WTC11 (cell line): ENCODE results near the gene SCUBE3. TPM values are rescaled to one million over a fixed set of nuclear protein-coding genes. Genes with fewer than 3 reads are reported as not detected.

ENCODE experiments used
- ATAC-seq: fragments of 200-7000 bp; cut with Tn5 transposase; 2 replicates; pipeline ENCODE4 v1.10.0; 2021; ENCODE audit warnings: mild to moderate bottlenecking, moderate library complexity
- CTCF ChIA-PET: fragments of 300-600 bp; sonication (Branson Sonifier 250); formaldehyde crosslinking; loops from one replicate; lab custom pipeline; 2021; ENCODE audit warnings: antibody characterized with exemption; lab: Charles Lee
- POLR2A ChIA-PET: fragments of 350-600 bp; sonication (Branson Sonifier 250); formaldehyde crosslinking; loops from one replicate; lab custom pipeline; 2021; ENCODE audit warnings: antibody characterized with exemption; lab: Charles Lee
- DNase-seq: peaks from one replicate; pipeline ENCODE4 v3.0.0; 2021; ENCODE audit warnings: low spot score
- H3K27ac Mint-ChIP-seq: 2 replicates; pipeline ENCODE4 v1.8.0; 2021; ENCODE audit warnings: mixed read lengths
- H3K27me3 Mint-ChIP-seq: 2 replicates; pipeline ENCODE4 v1.8.0; 2021; ENCODE audit warnings: low read depth, mild to moderate bottlenecking, moderate library complexity, mixed read lengths
- H3K36me3 Mint-ChIP-seq: 2 replicates; pipeline ENCODE4 v1.8.0; 2021; ENCODE audit warnings: mixed read lengths
- H3K4me1 Mint-ChIP-seq: 2 replicates; pipeline ENCODE4 v1.8.0; 2022; ENCODE audit warnings: mixed read lengths
- H3K4me3 Mint-ChIP-seq: 2 replicates; pipeline ENCODE4 v1.8.0; 2021; ENCODE audit warnings: mild to moderate bottlenecking, moderate library complexity, mixed read lengths
- H3K9me3 Mint-ChIP-seq: 2 replicates; pipeline ENCODE4 v1.8.0; 2021; ENCODE audit warnings: mixed read lengths
- ATF1 ChIP-seq: sonication (generic); formaldehyde crosslinking; IDR thresholded peaks from 2 replicates; pipeline ENCODE4 v1.8.1; 2023; ENCODE audit warnings: mild to moderate bottlenecking, moderate library complexity, missing genetic modification reagents
- FOXJ3 ChIP-seq: sonication (generic); formaldehyde crosslinking; IDR thresholded peaks from 2 replicates; pipeline ENCODE4 v1.9.0; 2021; ENCODE audit warnings: missing genetic modification reagents, mild to moderate bottlenecking, borderline replicate concordance
- FOXK1 ChIP-seq: sonication (generic); formaldehyde crosslinking; IDR thresholded peaks from 2 replicates; pipeline ENCODE4 v1.8.0; 2022; ENCODE audit warnings: mild to moderate bottlenecking, moderate library complexity, missing genetic modification reagents
- JAZF1 ChIP-seq: fragments of 250-450 bp; sonication (Bioruptor Pico); IDR thresholded peaks from 2 replicates; pipeline ENCODE4 v1.9.0; 2021; ENCODE audit warnings: moderate library complexity, mild to moderate bottlenecking, inconsistent platforms
- MYBL2 ChIP-seq: sonication (generic); formaldehyde crosslinking; IDR thresholded peaks from 2 replicates; pipeline ENCODE4 v1.8.1; 2023; ENCODE audit warnings: mild to moderate bottlenecking, moderate library complexity, missing genetic modification reagents
- OVOL2 ChIP-seq: fragments of 250-450 bp; sonication (Bioruptor Pico); IDR thresholded peaks from 2 replicates; pipeline ENCODE4 v1.9.0; 2021; ENCODE audit warnings: mild to moderate bottlenecking, borderline replicate concordance
- SMAD3 ChIP-seq: sonication (generic); formaldehyde crosslinking; IDR thresholded peaks from 2 replicates; pipeline ENCODE4 v1.8.0; 2022; ENCODE audit warnings: missing genetic modification reagents, mild to moderate bottlenecking, borderline replicate concordance
- TEAD1 ChIP-seq: sonication (generic); formaldehyde crosslinking; IDR thresholded peaks from 2 replicates; pipeline ENCODE4 v1.8.0; 2022; ENCODE audit warnings: mild to moderate bottlenecking, missing genetic modification reagents
- TP53 ChIP-seq: sonication (generic); formaldehyde crosslinking; IDR thresholded peaks from 2 replicates; pipeline ENCODE4 v1.8.1; 2023; ENCODE audit warnings: mild to moderate bottlenecking, missing genetic modification reagents
- ZNF138 ChIP-seq: sonication (generic); formaldehyde crosslinking; conservative IDR thresholded peaks from 2 replicates; pipeline ENCODE4 v1.8.1; 2022; ENCODE audit warnings: mild to moderate bottlenecking, moderate library complexity, missing genetic modification reagents
- ZNF219 ChIP-seq: sonication (generic); formaldehyde crosslinking; IDR thresholded peaks from 2 replicates; pipeline ENCODE4 v1.8.0; 2023; ENCODE audit warnings: missing genetic modification reagents, mild to moderate bottlenecking, borderline replicate concordance
- ZNF416 ChIP-seq: fragments of 250-450 bp; sonication (Bioruptor Pico); IDR thresholded peaks from 2 replicates; pipeline ENCODE4 v1.9.0; 2021; ENCODE audit warnings: mild to moderate bottlenecking, inconsistent platforms
- total RNA-seq: library from RNA; stranded (reverse); gene quantifications from 3 replicates; pipeline ENCODE4 v1.2.3, GENCODE V29; 2021
- TF ChIP-seq, protein P1 (sequence below): sonication (generic); formaldehyde crosslinking; IDR thresholded peaks from 2 replicates; pipeline ENCODE4 v1.8.1; 2023; ENCODE audit warnings: mild to moderate bottlenecking, missing genetic modification reagents, moderate library complexity
- TF ChIP-seq, protein P2 (sequence below): fragments of 250-450 bp; sonication (Bioruptor Pico); IDR thresholded peaks from 2 replicates; pipeline ENCODE4 v1.9.0; 2021; ENCODE audit warnings: mild to moderate bottlenecking
- TF ChIP-seq, protein P3 (sequence below): fragments of 250-450 bp; sonication (Bioruptor Pico); IDR thresholded peaks from 2 replicates; pipeline ENCODE4 v2.1.2; 2022; ENCODE audit warnings: mild to moderate bottlenecking, moderate library complexity
- TF ChIP-seq, protein P4 (sequence below): fragments of 250-450 bp; sonication (Bioruptor Pico); IDR thresholded peaks from 2 replicates; pipeline ENCODE4 v1.9.0; 2021; ENCODE audit warnings: mild to moderate bottlenecking
- TF ChIP-seq, protein P5 (sequence below): sonication (generic); formaldehyde crosslinking; IDR thresholded peaks from 2 replicates; pipeline ENCODE4 v1.8.1; 2022; ENCODE audit warnings: low read depth, mild to moderate bottlenecking, moderate library complexity, missing genetic modification reagents, borderline replicate concordance
- TF ChIP-seq, protein P6 (sequence below): fragments of 200-600 bp; IDR thresholded peaks from 2 replicates; pipeline ENCODE4 v1.8.0; 2022; ENCODE audit warnings: antibody characterized with exemption
- TF ChIP-seq, protein P7 (sequence below): sonication (generic); formaldehyde crosslinking; IDR thresholded peaks from 2 replicates; pipeline ENCODE4 v1.8.1; 2023; ENCODE audit warnings: mild to moderate bottlenecking, missing genetic modification reagents
- TF ChIP-seq, protein P8 (sequence below): sonication (generic); formaldehyde crosslinking; IDR thresholded peaks from 2 replicates; pipeline ENCODE4 v1.8.1; 2023; ENCODE audit warnings: mild to moderate bottlenecking, missing genetic modification reagents, moderate library complexity

Gene SCUBE3
- total RNA-seq, 1 experiment from 2014 or later: 2.1 TPM

DNA sequence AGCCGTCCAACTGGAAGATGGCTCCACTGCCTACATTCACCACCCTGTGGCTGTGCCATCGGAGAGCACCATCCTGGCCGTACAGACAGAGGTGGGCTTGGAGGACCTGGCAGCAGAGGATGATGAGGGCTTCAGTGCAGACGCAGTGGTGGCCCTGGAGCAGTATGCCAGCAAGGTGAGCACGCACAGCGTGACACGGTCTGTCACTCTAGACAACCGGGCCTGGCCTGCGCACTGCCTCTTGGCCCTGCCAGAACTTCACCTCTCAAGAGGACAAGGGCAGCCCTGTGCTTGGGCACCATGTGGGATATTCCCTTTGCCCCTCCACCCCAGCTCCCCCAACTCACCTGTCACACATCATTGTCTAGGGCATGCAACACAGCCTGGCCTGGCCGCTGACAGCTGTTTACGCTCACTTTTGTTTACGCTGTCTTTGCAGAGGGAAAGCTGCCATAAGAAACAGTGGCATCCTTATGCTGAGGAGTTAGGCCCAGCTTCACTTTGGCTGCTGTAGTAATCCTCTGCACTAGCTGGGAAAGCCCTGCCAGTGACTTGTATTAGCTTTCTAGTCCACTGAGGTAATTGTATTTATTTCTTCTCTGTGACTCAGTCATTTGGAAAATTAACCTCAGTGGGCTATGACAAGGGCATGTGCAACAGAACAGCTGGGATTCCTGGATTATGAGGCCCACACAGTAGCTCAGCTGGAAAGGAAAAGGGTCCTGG is 74.1 kb downstream of the SCUBE3 start:
- ChIA-PET CTCF (interaction anchor here (0.5 to 1.2 kb wide), 2 partner anchors 162 to 235 kb away, joined by 3 to 5 read pairs; no protein-coding TSS in a partner anchor), POLR2A (no interaction called here)
- Mint-ChIP-seq H3K4me1 (no peaks in the 10 kb centered on the region), H3K27me3 (no peaks in the 10 kb centered on the region; the same call in 1 of the 2 replicates), H3K4me3 (no peak overlapping the region), H3K27ac (no peak overlapping the region), H3K36me3 (peaks cover 2% of the 10 kb centered on the region; the same call in 1 of the 2 replicates), H3K9me3 (no peaks in the 10 kb centered on the region)
- ATAC-seq: no peak
- TF ChIP-seq, protein P1, sequence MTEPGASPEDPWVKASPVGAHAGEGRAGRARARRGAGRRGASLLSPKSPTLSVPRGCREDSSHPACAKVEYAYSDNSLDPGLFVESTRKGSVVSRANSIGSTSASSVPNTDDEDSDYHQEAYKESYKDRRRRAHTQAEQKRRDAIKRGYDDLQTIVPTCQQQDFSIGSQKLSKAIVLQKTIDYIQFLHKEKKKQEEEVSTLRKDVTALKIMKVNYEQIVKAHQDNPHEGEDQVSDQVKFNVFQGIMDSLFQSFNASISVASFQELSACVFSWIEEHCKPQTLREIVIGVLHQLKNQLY (CRISPR knock-in tag): no peak
- no peak for TF ChIP-seq FOXJ3 (CRISPR knock-in tag)
- TF ChIP-seq, protein P2, sequence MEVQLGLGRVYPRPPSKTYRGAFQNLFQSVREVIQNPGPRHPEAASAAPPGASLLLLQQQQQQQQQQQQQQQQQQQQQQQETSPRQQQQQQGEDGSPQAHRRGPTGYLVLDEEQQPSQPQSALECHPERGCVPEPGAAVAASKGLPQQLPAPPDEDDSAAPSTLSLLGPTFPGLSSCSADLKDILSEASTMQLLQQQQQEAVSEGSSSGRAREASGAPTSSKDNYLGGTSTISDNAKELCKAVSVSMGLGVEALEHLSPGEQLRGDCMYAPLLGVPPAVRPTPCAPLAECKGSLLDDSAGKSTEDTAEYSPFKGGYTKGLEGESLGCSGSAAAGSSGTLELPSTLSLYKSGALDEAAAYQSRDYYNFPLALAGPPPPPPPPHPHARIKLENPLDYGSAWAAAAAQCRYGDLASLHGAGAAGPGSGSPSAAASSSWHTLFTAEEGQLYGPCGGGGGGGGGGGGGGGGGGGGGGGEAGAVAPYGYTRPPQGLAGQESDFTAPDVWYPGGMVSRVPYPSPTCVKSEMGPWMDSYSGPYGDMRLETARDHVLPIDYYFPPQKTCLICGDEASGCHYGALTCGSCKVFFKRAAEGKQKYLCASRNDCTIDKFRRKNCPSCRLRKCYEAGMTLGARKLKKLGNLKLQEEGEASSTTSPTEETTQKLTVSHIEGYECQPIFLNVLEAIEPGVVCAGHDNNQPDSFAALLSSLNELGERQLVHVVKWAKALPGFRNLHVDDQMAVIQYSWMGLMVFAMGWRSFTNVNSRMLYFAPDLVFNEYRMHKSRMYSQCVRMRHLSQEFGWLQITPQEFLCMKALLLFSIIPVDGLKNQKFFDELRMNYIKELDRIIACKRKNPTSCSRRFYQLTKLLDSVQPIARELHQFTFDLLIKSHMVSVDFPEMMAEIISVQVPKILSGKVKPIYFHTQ (CRISPR knock-in tag): no peak
- TF ChIP-seq, protein P3, sequence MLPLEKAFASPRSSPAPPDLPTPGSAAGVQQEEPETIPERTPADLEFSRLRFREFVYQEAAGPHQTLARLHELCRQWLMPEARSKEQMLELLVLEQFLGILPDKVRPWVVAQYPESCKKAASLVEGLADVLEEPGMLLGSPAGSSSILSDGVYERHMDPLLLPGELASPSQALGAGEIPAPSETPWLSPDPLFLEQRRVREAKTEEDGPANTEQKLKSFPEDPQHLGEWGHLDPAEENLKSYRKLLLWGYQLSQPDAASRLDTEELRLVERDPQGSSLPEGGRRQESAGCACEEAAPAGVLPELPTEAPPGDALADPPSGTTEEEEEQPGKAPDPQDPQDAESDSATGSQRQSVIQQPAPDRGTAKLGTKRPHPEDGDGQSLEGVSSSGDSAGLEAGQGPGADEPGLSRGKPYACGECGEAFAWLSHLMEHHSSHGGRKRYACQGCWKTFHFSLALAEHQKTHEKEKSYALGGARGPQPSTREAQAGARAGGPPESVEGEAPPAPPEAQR (CRISPR knock-in tag): no peak
- no peak for TF ChIP-seq TEAD1 (CRISPR knock-in tag)
- no peak for TF ChIP-seq JAZF1 (CRISPR knock-in tag)
- DNase-seq: no peak

DNA sequence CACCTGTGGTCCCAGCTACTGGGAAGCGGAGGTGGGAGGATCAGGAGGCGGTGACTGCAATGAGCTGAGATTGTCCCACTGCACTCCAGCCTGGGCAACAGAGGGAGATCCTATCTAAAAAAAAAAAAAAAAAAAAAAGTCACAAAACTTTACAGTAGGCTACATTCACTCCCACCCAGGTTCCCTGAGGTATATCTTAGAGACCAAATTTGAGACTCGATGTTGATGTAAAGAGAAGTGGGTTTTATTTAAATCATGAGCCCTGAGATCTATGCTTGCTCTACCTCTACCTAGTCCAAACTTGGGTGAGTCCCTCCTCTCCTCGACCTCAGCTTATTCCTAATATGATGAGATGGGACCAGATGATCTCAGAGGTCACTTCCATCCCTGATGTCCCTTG is 75.1 kb downstream of the SCUBE3 start:
- H3K4me1 Mint-ChIP-seq: no peaks in the 10 kb centered on the region
- H3K36me3 Mint-ChIP-seq: peaks cover 2% of the 10 kb centered on the region; the same call in 1 of the 2 replicates
- ATAC-seq: no peak
- no peak overlapping the region for H3K27ac Mint-ChIP-seq
- TF ChIP-seq, protein P4, sequence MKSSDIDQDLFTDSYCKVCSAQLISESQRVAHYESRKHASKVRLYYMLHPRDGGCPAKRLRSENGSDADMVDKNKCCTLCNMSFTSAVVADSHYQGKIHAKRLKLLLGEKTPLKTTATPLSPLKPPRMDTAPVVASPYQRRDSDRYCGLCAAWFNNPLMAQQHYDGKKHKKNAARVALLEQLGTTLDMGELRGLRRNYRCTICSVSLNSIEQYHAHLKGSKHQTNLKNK (CRISPR knock-in tag): no peak
- TF ChIP-seq, protein P5, sequence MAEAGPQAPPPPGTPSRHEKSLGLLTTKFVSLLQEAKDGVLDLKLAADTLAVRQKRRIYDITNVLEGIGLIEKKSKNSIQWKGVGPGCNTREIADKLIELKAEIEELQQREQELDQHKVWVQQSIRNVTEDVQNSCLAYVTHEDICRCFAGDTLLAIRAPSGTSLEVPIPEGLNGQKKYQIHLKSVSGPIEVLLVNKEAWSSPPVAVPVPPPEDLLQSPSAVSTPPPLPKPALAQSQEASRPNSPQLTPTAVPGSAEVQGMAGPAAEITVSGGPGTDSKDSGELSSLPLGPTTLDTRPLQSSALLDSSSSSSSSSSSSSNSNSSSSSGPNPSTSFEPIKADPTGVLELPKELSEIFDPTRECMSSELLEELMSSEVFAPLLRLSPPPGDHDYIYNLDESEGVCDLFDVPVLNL: no peak
- TF ChIP-seq OVOL2 (CRISPR knock-in tag) (no peak), TP53 (CRISPR knock-in tag) (no peak), MYBL2 (CRISPR knock-in tag) (no peak), ZNF219 (CRISPR knock-in tag) (no peak)
- H3K4me3 Mint-ChIP-seq: no peak overlapping the region
- no peaks in the 10 kb centered on the region for H3K9me3 Mint-ChIP-seq
- ChIA-PET CTCF (interaction anchor here (1.2 kb wide), 1 partner anchor 161 kb away, joined by 3 read pairs; no protein-coding TSS in a partner anchor), POLR2A (no interaction called here)
- DNase-seq: no peak
- H3K27me3 Mint-ChIP-seq: no peaks in the 10 kb centered on the region; the same call in 1 of the 2 replicates

DNA sequence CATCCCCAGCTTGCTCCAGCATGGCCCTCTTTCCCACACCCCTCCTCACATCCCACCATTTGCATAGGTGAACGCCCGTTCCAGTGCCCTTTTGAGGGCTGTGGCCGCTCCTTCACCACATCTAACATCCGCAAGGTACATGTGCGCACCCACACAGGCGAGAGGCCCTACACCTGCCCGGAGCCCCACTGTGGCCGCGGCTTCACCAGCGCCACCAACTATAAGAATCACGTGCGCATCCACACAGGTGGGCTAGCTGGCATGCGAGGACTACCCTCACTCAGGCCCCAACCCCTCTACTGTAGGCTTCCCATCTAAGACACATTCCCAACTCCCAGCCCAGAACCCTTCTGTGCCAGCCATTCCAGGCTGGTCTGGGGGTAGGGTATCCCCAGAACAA is 77.7 kb downstream of the SCUBE3 start:
- H3K36me3 Mint-ChIP-seq: peaks cover 11% of the 10 kb centered on the region
- no peaks in the 10 kb centered on the region; the same call in 1 of the 2 replicates for H3K27me3 Mint-ChIP-seq
- H3K4me1 Mint-ChIP-seq: peaks cover 3% of the 10 kb centered on the region
- H3K9me3 Mint-ChIP-seq: no peaks in the 10 kb centered on the region
- ATAC-seq (no peak), DNase-seq (no peak)
- no peak overlapping the region for H3K27ac Mint-ChIP-seq
- ChIA-PET POLR2A (no interaction called here), CTCF (no interaction called here)
- H3K4me3 Mint-ChIP-seq: no peak overlapping the region
- no peak for TF ChIP-seq TP53 (CRISPR knock-in tag)
- TF ChIP-seq ZNF416 (CRISPR knock-in tag): no peak
- TF ChIP-seq, protein P6, sequence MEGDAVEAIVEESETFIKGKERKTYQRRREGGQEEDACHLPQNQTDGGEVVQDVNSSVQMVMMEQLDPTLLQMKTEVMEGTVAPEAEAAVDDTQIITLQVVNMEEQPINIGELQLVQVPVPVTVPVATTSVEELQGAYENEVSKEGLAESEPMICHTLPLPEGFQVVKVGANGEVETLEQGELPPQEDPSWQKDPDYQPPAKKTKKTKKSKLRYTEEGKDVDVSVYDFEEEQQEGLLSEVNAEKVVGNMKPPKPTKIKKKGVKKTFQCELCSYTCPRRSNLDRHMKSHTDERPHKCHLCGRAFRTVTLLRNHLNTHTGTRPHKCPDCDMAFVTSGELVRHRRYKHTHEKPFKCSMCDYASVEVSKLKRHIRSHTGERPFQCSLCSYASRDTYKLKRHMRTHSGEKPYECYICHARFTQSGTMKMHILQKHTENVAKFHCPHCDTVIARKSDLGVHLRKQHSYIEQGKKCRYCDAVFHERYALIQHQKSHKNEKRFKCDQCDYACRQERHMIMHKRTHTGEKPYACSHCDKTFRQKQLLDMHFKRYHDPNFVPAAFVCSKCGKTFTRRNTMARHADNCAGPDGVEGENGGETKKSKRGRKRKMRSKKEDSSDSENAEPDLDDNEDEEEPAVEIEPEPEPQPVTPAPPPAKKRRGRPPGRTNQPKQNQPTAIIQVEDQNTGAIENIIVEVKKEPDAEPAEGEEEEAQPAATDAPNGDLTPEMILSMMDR: no peak
- TF ChIP-seq, protein P7, sequence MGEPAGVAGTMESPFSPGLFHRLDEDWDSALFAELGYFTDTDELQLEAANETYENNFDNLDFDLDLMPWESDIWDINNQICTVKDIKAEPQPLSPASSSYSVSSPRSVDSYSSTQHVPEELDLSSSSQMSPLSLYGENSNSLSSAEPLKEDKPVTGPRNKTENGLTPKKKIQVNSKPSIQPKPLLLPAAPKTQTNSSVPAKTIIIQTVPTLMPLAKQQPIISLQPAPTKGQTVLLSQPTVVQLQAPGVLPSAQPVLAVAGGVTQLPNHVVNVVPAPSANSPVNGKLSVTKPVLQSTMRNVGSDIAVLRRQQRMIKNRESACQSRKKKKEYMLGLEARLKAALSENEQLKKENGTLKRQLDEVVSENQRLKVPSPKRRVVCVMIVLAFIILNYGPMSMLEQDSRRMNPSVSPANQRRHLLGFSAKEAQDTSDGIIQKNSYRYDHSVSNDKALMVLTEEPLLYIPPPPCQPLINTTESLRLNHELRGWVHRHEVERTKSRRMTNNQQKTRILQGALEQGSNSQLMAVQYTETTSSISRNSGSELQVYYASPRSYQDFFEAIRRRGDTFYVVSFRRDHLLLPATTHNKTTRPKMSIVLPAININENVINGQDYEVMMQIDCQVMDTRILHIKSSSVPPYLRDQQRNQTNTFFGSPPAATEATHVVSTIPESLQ: no peak
- no peak for TF ChIP-seq FOXK1
- TF ChIP-seq SMAD3 (CRISPR knock-in tag): no peak
- TF ChIP-seq, protein P8, sequence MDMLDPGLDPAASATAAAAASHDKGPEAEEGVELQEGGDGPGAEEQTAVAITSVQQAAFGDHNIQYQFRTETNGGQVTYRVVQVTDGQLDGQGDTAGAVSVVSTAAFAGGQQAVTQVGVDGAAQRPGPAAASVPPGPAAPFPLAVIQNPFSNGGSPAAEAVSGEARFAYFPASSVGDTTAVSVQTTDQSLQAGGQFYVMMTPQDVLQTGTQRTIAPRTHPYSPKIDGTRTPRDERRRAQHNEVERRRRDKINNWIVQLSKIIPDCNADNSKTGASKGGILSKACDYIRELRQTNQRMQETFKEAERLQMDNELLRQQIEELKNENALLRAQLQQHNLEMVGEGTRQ (CRISPR knock-in tag): no peak
- TF ChIP-seq ZNF138 (CRISPR knock-in tag): no peak
- no peak for TF ChIP-seq ATF1 (CRISPR knock-in tag)
